Activated CD8-positive, alpha-beta memory T cell treated with anti-CD3 and anti-CD28 coated beads, Interleukin-2, amount 50 U/mL, for 1 hour (primary cell): ENCODE data around the gene PDCD4.

Experiments used
- DNase-seq: peaks from one replicate; pipeline ENCODE4 v3.0.0-alpha.2; 2020; ENCODE audit errors: extremely low read depth

Gene PDCD4

DNA sequence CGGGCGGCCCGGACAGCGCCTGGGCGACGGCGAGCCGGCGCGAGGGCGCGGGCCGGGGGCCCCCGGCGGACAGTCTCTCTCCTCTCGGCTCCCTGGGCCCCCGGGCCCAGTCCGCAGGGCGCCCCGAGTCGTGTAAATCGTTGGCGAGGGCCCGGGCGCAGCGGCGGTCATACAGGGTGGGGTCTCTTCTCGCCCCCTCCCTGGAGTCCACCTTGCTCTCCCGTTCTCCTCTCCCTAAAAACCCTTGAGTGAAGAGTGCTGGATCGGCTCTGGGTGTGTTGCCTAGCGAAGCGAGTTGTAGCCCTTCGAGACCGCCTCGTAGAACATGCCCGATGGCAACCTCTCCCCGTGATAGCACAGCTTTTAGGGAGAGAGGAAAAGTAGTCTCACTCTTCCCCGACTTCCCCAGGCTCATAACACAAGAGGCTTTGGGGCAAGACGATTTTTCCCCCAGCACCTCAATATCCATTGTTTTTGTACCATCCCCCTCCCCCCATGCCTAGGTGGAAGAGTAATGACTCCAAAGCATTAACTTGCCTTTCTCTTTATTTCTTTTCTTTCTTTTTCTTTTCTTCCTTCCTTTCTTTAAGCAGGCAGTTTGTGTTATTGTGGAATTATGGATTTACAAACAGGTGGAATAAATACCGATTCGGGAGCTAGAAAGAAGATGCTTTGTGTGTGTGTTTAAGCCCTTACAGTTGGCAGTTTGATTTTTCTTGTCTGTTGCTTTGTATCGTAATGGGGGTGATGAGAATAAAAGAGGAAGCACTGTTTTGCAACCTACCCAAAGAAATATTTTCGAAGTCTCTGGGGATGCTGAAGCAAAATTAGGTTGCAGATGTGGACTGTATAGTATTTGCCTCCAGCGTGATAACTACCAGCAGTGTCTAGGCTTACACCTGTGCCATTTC is 48.5 kb downstream of the PDCD4 start:
- DNase-seq = no peak

DNA sequence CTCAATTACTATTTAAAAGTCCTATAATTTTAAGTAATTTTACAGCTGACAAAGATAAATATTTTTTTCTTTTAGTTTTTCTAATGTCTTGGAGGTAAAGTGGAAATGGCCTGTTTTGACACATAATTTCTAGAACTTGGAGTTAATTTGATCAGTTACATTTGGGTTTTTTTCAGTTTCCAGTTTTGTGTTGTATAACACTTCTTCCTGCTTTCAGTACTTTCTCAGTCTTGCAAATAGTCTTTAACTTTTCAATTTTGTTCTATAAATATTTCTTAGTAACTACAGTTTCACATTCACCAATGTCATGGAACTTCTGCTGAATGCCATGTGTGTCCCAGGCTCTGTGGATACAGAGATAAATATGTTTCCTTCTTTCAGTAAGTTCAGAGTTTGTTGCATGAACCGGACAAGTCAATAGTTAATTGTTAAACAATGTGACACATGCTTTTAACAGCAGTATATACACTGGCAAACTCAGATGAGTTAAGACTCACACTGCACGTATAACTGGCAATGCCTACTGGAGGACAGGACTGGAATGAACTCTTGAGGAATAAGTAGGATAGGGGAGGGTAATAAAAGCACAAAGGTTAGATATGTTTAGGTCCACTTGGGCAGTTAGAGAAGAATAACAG is 52.2 kb downstream of the PDCD4 start:
- DNase-seq = no peak

DNA sequence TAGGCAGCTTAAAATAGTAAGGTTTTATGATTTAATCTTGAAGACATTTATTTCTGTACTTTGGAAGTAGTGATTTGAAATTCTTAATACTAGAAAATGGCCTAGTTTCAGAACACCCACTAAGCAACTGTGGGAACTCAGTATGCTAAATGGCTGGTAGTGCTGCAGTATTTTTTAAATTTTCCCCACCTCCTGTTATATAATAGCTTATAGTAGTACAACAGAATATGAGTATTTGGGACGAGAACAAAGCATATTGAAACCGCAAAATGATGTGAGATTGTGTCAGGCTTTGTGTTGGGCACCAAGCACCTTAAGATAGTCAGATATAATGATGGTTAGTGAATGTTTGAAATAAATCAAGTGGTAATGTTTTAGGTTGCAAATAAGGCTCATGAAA is 55.7 kb downstream of the PDCD4 start:
- DNase-seq = no peak

DNA sequence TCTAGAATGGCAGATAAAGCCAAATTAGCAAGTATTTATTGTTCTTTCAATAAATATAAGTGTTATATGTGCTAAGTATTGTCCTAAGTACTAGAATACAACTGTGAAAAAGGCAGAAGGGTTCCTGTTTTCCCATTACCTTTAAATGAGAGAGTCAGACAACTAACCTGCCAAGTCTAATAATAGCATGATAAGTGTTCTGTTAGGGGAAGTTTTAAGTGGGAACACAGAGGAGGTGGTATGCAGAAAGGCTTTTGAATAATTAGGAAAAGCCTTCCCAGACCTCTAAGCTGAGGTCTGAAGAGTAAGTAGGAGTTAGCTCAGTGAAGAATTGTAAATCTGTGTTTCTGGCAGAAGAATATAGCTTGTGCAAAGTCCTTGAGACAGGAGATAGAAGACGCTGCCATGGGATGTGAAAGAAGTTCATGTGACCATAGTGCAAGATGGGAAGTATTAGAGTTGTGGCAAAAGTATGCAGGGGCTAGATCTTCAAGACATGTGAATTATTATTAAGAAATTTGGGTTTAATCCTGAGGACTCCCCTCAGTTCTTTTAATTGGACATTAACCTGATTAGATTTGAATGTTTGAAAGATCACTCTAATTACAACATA is 60.1 kb downstream of the PDCD4 start:
- DNase-seq = no peak

DNA sequence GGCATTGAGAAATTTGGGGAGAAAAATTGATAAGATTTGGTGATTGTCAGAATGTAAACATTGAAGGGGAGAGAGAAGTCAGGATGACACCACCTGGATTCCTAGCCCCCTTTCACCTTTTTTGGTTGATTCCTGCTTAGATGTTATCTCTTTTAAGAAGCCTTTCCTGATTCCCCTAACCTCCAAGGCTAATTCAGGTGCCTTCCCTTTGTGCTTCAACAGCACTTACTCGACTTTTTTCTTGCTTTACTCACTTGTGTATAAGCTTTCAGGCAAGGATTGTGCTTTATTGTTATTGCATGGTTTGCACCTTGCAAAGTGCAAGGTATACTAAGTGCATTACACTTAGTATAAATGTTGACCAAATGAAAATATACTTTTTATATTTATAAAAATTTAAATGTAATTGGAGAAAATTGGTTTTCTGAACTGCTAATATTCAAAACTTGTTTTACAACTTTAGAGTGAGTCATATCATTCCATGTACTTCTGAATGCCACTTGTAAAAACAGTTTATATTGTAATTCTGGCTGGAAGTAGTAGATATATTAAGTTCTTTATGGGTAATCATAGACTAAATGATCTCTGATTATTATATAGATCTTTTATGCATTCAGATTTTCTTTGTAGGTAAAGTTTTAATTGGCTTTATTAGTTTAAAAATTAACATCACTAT is 60.9 kb downstream of the PDCD4 start:
- no peak for DNase-seq

DNA sequence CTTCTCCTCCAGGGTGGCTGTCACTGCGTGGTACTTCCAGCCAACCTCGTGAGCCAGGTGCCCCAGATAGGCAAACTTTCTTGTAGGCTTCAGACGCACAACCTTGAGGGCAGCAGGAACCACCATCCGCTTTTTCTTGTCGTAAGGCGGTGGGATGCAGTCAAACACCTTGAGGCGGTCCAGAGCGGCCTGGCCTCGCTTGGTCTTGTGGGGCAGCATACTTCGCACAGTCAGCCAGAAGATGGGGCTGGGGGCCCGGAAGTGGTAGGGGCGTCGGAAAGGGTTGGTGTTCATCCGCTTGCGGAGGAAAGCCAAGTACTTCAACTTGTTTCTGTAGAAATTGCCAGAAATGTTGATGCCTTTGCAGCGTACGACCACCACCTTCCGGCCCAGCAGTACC is 65.0 kb downstream of the PDCD4 start:
- DNase-seq = no peak

DNA sequence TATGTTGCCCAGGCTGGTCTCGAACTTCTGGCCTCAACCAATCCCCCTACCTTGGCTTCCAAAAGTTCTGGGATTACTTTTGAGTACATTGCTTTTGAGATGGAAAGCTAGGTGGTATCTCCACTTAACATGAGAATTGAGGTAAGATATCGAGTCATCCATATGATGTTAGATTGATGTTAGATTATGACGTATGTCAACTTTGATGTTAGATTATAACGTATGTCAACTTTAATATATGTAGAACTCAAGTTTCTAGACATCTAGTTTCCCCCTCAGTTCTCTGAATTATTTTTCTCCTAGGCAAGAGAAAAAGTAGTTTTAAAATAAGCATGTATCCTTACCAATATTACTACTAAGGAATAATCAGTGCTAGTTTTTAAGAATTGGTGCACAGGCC is 67.7 kb downstream of the PDCD4 start:
- no peak for DNase-seq

DNA sequence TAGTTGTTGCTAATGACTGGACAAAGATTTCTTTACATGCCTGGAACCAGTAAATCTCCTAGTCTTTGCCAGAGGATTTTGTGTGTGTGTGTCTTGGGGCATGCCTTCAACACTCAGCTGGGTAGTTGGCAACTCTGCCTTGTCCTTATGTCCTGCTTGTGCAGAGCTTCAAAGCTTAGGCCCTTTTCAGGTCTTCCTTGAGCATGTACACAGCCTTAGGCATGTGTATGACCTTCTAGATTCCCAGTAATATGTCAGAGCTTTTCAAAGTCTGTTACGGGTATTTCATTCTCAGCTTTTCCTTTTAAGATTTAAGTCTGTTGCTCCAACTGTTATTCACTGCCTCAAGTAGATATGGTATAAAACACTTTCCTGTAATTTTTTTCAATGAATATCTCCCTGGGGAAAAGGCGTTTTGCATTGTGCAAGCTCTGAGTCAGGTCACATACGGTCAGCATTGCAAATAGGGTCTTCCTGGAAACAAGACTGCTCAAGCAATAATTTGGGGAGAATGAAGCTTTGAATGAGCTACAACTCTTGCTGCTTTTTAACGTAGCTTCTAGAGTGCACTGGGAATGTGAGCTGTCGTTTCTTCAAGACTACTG is 73.2 kb downstream of the PDCD4 start:
- no peak for DNase-seq

DNA sequence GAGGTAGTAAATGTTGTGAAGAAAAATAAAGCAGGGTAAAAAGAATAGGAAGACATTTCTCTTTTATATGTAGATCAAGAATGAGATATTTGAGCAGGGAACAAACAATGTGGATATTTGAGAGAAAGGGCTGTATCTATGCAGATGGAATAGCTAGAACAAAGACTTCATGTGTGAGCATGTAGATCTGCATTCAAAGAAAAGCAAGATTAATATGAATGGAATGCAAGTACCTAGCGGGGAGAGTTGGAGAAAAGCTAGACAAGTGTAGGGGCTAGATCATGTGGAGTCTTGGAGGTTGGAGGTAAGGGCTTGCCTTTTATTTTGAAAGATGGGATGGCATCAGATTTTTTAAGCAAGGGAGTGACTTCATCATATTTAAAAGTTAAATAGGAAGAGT is 74.8 kb downstream of the PDCD4 start:
- no peak for DNase-seq

DNA sequence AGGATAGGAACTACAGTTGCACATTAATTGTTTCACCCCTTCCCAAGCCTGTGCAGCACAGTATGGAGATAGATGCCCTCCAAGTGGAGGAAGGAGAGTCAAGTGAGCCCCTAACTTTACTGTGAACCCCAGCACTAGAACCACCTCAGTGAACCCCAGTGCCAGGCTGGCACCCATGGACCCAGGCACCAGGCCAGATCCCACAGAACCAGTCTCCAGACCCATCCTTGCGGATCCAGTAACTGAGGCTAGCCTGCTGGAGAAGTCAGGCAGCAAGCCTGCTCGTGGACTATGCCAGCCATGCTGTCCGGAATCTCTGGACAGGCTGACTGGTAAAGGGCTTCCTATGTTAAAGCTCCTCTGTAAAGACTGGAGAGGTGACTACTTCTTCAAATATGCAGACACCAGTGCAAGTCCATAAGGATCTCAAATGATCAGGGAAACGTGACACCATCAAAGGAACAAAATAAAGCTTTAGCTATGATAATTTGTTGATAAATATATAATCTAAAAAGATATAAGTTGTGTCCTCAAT is 75.4 kb downstream of the PDCD4 start:
- no peak for DNase-seq
